ENCODE results near the gene HIP1.
"Not testable (repeated sequence)": the region's sequence is repeated elsewhere in the genome, so short reads cannot be mapped to it uniquely, and the experiment has no call there.

- TF ChIP-seq EZH2 (IDR thresholded peaks at IDR 0.05; ENCODE audit: low read depth); CTCF (conservative IDR thresholded peaks at IDR 0.05): not testable (repeated sequence)
These were observed 219.9 kb downstream of the HIP1 start for GRCh38 chr7:75518842-75519241.

Measured in PC-9 (cell line).